IMR-90 (cell line): Measurements from ENCODE around the gene OMG. TPM values are rescaled to one million over a fixed set of nuclear protein-coding genes. Genes with fewer than 3 reads are reported as not detected.

Source experiments
- ATAC-seq: fragments of 200-7000 bp; cut with Tn5 transposase; 2 replicates; pipeline ENCODE4 v1.9.1; 2020; ENCODE audit warnings: low read depth, mild to moderate bottlenecking, moderate library complexity
- BruUV-seq: library from RNA; stranded (reverse); fragments of 400-500 nt; replicated peaks from 2 replicates; lab custom pipeline; 2021; lab: Mats Ljungman, UMichigan
- CTCF ChIA-PET: fragments of 300-600 bp; formaldehyde crosslinking; extraction: SDS; loops from one replicate; lab custom pipeline; 2021; ENCODE audit warnings: antibody characterized with exemption; lab: Yijun Ruan, JAX
- POLR2A ChIA-PET: fragments of 300-600 bp; sonication (Branson Sonifier 250); formaldehyde crosslinking; loops from one replicate; lab custom pipeline; 2022; ENCODE audit warnings: antibody characterized with exemption; ENCODE audit not compliant: unreplicated experiment; lab: Charles Lee
- DNase-seq: peaks from one replicate; pipeline ENCODE4 v3.0.0; 2013
- H2AFZ ChIP-seq: replicated peaks from 2 replicates; pipeline ENCODE3; 2013; ENCODE audit warnings: low read length, mild to moderate bottlenecking; ENCODE audit not compliant: poor library complexity
- H2AK5ac ChIP-seq: 2 replicates; pipeline ENCODE4 v1.6.1; 2013; ENCODE audit warnings: low read depth, low read length, inconsistent platforms
- H2AK9ac ChIP-seq: replicated peaks from 2 replicates; pipeline ENCODE3; 2013; ENCODE audit warnings: mild to moderate bottlenecking, low read depth, low read length, moderate library complexity; ENCODE audit not compliant: poor library complexity
- H2BK120ac ChIP-seq: 2 replicates; pipeline ENCODE4 v1.6.1; 2013; ENCODE audit warnings: low read depth, low read length, inconsistent platforms
- H2BK15ac ChIP-seq: 3 replicates; pipeline ENCODE4 v1.6.1; 2013; ENCODE audit warnings: low read depth, low read length, inconsistent platforms
- H2BK20ac ChIP-seq: 2 replicates; pipeline ENCODE4 v1.6.1; 2013; ENCODE audit warnings: low read depth, mild to moderate bottlenecking, inconsistent platforms, low read length, moderate library complexity
- H2BK5ac ChIP-seq: 2 replicates; pipeline ENCODE4 v1.6.1; 2013; ENCODE audit warnings: mild to moderate bottlenecking, low read depth, low read length, inconsistent platforms; ENCODE audit not compliant: poor library complexity, severe bottlenecking
- H3K14ac ChIP-seq: replicated peaks from 2 replicates; pipeline ENCODE4 v1.6.1; 2013; ENCODE audit warnings: low read depth, low read length, inconsistent platforms
- H3K18ac ChIP-seq: 2 replicates; pipeline ENCODE4 v1.6.1; 2013; ENCODE audit warnings: low read depth, low read length, control low read depth
- H3K23ac ChIP-seq: 2 replicates; pipeline ENCODE4 v1.6.1; 2013; ENCODE audit warnings: low read depth, low read length, inconsistent platforms
- H3K27ac ChIP-seq: 2 replicates; pipeline ENCODE4 v1.5.1; 2013; ENCODE audit warnings: mild to moderate bottlenecking, control low read depth, low read length; ENCODE audit not compliant: insufficient read depth
- H3K27me3 ChIP-seq: 2 replicates; pipeline ENCODE4 v1.6.1; 2013; ENCODE audit warnings: low read length; ENCODE audit not compliant: control insufficient read depth, insufficient read depth
- H3K36me3 ChIP-seq: 2 replicates; pipeline ENCODE4 v1.6.1; 2013; ENCODE audit warnings: low read length, mixed read lengths; ENCODE audit not compliant: control insufficient read depth, insufficient read depth
- H3K4ac ChIP-seq: 2 replicates; pipeline ENCODE4 v1.6.1; 2013; ENCODE audit warnings: low read depth, low read length, inconsistent platforms
- H3K4me1 ChIP-seq: 2 replicates; pipeline ENCODE4 v1.6.1; 2013; ENCODE audit warnings: low read length, mixed read lengths; ENCODE audit not compliant: control insufficient read depth, insufficient read depth
- H3K4me2 ChIP-seq: 2 replicates; pipeline ENCODE4 v1.6.1; 2013; ENCODE audit warnings: low read depth, mild to moderate bottlenecking, control low read depth, low read length, moderate library complexity
- H3K4me3 ChIP-seq: 2 replicates; pipeline ENCODE4 v1.5.1; 2013; ENCODE audit warnings: low read depth, mild to moderate bottlenecking, control low read depth, low read length, moderate library complexity; ENCODE audit not compliant: insufficient read depth
- H3K56ac ChIP-seq: 2 replicates; pipeline ENCODE4 v1.6.1; 2013; ENCODE audit warnings: low read length, inconsistent platforms; ENCODE audit not compliant: insufficient read depth; ENCODE audit errors: extremely low read depth
- H3K79me1 ChIP-seq, 2 experiments: 2 replicates each; pipeline ENCODE4 v1.6.1; 2013; ENCODE audit warnings: low read length in 2 of 2, inconsistent platforms in 1 of 2, low read depth in 1 of 2
- H3K9ac ChIP-seq: 2 replicates; pipeline ENCODE4 v1.6.1; 2013; ENCODE audit warnings: low read depth, low read length, control low read depth
- H3K9me1 ChIP-seq: 2 replicates; pipeline ENCODE4 v1.6.1; 2013; ENCODE audit warnings: low read length, inconsistent platforms; ENCODE audit not compliant: insufficient read depth
- H3K9me3 ChIP-seq: 2 replicates; pipeline ENCODE4 v1.6.1; 2013; ENCODE audit warnings: low read length; ENCODE audit not compliant: control insufficient read depth, insufficient read depth
- H4K20me1 ChIP-seq: 2 replicates; pipeline ENCODE4 v1.6.1; 2013; ENCODE audit warnings: low read length, inconsistent platforms; ENCODE audit not compliant: insufficient read depth
- H4K5ac ChIP-seq: 2 replicates; pipeline ENCODE4 v1.6.1; 2013; ENCODE audit warnings: mild to moderate bottlenecking, low read depth, low read length, control low read depth
- H4K8ac ChIP-seq, 2 experiments: 2 replicates each; pipeline ENCODE4 v1.6.1; 2013; ENCODE audit warnings: low read depth in 2 of 2, low read length in 2 of 2, control low read depth in 1 of 2, inconsistent platforms in 1 of 2
- H4K91ac ChIP-seq: 2 replicates; pipeline ENCODE4 v1.6.1; 2013; ENCODE audit warnings: low read depth, low read length, inconsistent platforms; ENCODE audit not compliant: insufficient read depth
- NFE2L2 ChIP-seq: fragments of 150-350 bp; IDR thresholded peaks from 2 replicates; pipeline ENCODE4 v1.6.1; 2016; ENCODE audit warnings: low read depth, mild to moderate bottlenecking, low read length
- RAD21 ChIP-seq: IDR thresholded peaks from 2 replicates; pipeline ENCODE4 v1.6.1; 2012; ENCODE audit warnings: low read length, improper control_type of control experiment
- RFX5 ChIP-seq: IDR thresholded peaks from 2 replicates; pipeline ENCODE4 v1.8.0; 2012; ENCODE audit warnings: low read depth, mild to moderate bottlenecking, low read length, moderate library complexity
- SMC3 ChIP-seq: fragments of 150-350 bp; IDR thresholded peaks from 2 replicates; pipeline ENCODE4 v1.6.1; 2016; ENCODE audit warnings: low read depth, mild to moderate bottlenecking, antibody characterized with exemption, low read length, moderate library complexity
- WGBS, 2 experiments: methylation state at CpG; one replicate each; pipeline versions ENCODE4 v1.1.5 to v1.1.7; 2013; ENCODE audit warnings: missing lambda C conversion rate in 2 of 2; ENCODE audit not compliant: insufficient read length in 1 of 2; ENCODE audit errors: extremely low coverage in 2 of 2; 5-methylcytosine and 5-hydroxymethylcytosine counted together
- dilution Hi-C: fragments of 300-500 bp; cut with HindIII; formaldehyde crosslinking; loops from one replicate; pipeline ENCODE4 v1.14.3; 2018; ENCODE audit warnings: low sequenced_read_pairs; ENCODE audit not compliant: unreplicated experiment
- in situ Hi-C: fragments of 300-500 bp; cut with MboI; formaldehyde crosslinking; loops from 3 replicates; pipeline ENCODE4 v1.14.3; 2019; ENCODE audit warnings: low sequenced_read_pairs, inconsistent platforms, mixed read lengths
- intact Hi-C: fragments of 100-400 bp; cut with micrococcal nuclease; formaldehyde crosslinking; loops from 2 replicates; pipeline ENCODE4 v1.10.0; 2022
- polyA plus RNA-seq, 3 experiments: library from polyadenylated mRNA; depleted of rRNA; stranded (reverse); fragments of >200 nt; gene quantifications; 2 replicates each; pipeline ENCODE4 v1.2.3, GENCODE V29; 2012; ENCODE audit warnings: low replicate concordance in 1 of 3
- total RNA-seq: library from RNA; depleted of rRNA; stranded (reverse); fragments of >200 nt; gene quantifications from 2 replicates; pipeline ENCODE4 v1.2.3, GENCODE V29; 2012

Gene OMG
- total and polyA plus RNA-seq, 2 of the 4 experiments (the other 2 are of a cell fraction): 0.18 TPM; not detected in 1

DNA sequence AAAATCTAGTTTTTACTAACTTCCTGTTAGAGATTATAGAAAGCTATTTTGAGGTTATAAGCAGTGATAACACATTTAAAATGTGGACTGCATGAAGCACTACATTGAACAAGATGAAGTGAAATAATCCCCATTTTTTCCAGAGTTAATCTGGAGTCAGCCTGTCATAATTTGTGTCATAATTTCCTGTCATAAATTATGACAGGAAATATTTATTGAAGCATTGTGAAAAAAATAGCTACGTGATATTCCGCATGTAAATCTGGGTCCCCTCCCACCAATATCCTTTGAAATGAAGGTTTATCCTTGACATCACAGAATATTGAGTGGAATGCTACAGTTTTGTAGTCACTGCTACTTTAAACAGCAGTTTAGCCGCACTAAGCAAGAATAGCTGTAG is 40.1 kb downstream of the OMG start:
- H2AK5ac ChIP-seq: no peak overlapping the region
- intact Hi-C loops (no loop called here), in situ Hi-C loops (no loop called here), dilution Hi-C loops (no loop called here)
- peaks cover 2% of the 10 kb centered on the region for H3K9me1 ChIP-seq
- DNase-seq: no peak
- no peaks in the 10 kb centered on the region for H3K27me3 ChIP-seq
- H2BK15ac ChIP-seq: no peak overlapping the region
- ChIA-PET CTCF (interaction anchor here (1.4 kb wide), 1 partner anchor 9 kb away, joined by 5 read pairs; no protein-coding TSS in a partner anchor), POLR2A (interaction anchor here (0.6 kb wide), 1 partner anchor 168 kb away, joined by 4 read pairs; no protein-coding TSS in a partner anchor)
- H3K4me3 ChIP-seq: no peak overlapping the region
- H2AK9ac ChIP-seq: no peak overlapping the region
- no peak overlapping the region for H3K14ac ChIP-seq
- no peak overlapping the region for H3K9ac ChIP-seq
- BruUV-seq: TSS peak; percentile 7
- no peak overlapping the region for H3K4me2 ChIP-seq
- no CpG with 5 or more reads among the region's 3 CpGs for WGBS, 2 experiments
- H3K23ac ChIP-seq: no peak overlapping the region
- H2BK20ac ChIP-seq: no peak overlapping the region
- no peak overlapping the region for H3K56ac ChIP-seq
- peaks cover 6 to 8% of the 10 kb centered on the region in 2 experiments for H3K79me1 ChIP-seq
- no peak for TF ChIP-seq SMC3
- no peak for TF ChIP-seq RFX5
- no peak for TF ChIP-seq RAD21
- TF ChIP-seq NFE2L2: no peak
- H3K9me3 ChIP-seq: no peaks in the 10 kb centered on the region
- H2BK5ac ChIP-seq: no peak overlapping the region
- H4K91ac ChIP-seq: no peak overlapping the region
- no peaks in the 10 kb centered on the region for H4K20me1 ChIP-seq
- no peak overlapping the region for H4K8ac ChIP-seq
- no peak overlapping the region for H2BK120ac ChIP-seq
- no peak overlapping the region for H3K27ac ChIP-seq
- H3K4ac ChIP-seq: no peak overlapping the region
- no peak for ATAC-seq
- no peak overlapping the region for H2AFZ ChIP-seq
- H3K4me1 ChIP-seq: peaks cover 2% of the 10 kb centered on the region; the same call in 1 of the 2 replicates
- no peak overlapping the region for H3K18ac ChIP-seq
- no peak overlapping the region for H4K5ac ChIP-seq
- H3K36me3 ChIP-seq: peaks cover 10% of the 10 kb centered on the region
